NCI-H82 treated with DMSO at 0.1 percent for 48 hours (cell line): ENCODE measurements around the gene USP36.

ENCODE experiments used
- DNase-seq: peaks from one replicate; lab custom pipeline; 2025; ENCODE audit not compliant: unreplicated experiment; lab: John Stamatoyannopoulos, UW

Gene USP36

DNA sequence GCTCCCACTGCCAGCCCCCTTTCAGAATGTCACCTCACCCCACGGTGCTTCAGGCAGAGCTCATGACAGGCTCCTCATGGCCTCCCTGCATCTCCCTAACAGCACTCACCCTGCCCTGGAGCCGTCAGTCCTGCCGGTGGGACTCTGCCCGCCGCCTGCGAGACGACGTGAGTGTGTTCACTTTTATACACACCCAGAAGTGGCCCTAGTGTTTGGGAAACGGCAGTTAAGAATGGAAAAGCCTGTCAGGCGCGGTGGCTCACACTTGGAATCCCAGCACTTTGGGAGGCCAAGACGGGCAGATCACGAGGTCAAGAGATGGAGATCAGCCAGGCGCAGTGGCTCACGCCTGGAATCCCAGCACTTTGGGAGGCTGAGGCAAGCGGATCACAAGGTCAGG lies 46.2 kb downstream of the USP36 start:
- DNase-seq: no peak

DNA sequence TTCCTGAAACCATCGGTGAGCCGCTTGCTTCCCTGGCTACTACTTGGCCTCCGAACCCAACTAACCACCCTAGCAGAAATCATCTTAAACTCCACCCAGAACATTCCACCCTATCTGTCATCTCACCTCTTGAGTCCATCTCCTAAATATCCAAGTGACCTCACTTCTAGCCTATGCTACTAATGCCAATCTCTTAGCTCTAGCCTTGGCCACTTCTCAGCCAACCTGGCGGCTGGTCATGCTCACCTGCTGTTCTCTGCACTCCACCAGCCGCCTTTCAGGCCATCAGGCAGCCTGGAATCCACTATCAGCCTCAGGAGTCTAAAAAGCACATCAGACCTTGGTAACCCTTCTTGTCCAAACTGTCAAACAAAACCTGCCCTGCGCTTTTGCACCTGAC lies 46.6 kb downstream of the USP36 start:
- DNase-seq: no peak

DNA sequence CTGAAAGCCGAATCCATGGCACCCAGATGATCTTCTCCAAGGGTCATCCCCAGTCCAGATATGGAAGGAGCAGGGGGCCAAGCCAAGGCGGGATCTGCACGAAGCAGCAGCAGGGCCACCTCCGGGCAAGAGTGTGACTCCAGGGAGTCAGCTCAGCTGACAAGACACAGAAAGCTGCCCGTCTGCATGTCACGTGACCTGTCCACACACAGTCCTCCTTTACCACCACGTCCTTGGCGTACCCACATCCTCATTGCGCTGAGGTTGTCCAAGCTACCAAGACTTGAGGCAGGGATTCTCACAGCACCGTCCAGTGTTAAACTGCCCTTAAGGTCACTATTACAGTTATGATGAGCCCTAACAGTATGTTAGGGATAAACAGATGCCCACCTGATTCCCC lies 47.2 kb downstream of the USP36 start:
- DNase-seq: no peak

DNA sequence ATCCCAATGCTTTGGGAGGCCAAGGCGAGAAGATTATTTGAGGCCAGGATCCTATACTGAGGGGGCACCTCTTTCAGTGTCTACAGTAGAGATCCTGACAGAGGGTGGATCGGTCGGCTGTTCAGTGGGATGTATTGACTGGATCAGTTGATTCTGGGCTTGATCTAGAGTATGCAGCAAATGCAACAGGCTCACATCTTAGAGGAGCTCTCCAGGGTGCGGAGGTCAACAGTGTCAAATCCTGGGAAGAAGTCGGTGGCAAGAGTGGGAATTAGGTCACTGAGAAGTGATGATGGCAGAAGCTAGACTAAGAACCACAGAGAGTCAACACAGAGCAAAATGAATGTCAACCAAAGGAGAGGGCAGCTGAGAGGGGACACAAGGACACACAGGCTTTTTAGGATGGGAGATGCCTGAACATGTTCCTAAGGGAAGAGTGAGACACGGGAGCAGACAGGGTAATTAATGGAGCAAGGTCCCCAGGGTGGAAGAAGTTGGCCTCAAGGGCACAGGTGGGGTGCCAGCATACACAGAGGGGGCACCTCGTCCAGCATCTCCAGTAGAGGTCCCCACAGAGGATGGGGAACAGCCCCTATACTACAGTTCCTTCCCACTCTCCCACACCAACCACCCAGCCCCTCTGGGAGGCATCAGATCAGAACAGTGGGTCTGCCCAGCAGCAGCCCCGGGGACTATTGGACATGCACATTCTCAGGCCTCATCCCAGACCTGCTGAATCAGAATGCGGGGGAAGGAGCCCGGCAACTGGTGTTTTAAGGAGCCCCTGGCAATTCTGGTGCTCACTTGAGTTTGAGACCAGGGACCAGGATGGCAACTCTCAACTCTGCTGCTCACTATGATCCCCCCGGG lies 48.5 kb downstream of the USP36 start:
- DNase-seq: no peak

DNA sequence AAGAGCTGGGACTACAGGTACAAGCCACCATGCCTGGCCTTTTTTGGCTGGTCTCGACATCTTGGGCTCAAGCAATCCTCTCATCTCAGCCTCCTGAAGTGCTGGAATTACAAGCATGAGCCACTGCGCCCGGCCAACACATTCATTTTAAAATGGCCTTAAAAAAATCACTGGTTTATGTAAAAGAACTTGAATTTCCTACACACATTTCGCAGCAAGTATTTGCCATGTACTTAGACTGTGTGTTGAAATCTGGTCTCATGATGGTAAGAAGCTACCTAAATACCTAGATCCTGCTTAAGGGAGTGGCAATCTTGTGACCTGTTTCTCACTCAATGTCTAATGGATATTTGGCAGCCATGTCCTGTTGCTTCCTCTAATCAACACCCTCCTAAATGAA lies 50.1 kb downstream of the USP36 start:
- no peak for DNase-seq

DNA sequence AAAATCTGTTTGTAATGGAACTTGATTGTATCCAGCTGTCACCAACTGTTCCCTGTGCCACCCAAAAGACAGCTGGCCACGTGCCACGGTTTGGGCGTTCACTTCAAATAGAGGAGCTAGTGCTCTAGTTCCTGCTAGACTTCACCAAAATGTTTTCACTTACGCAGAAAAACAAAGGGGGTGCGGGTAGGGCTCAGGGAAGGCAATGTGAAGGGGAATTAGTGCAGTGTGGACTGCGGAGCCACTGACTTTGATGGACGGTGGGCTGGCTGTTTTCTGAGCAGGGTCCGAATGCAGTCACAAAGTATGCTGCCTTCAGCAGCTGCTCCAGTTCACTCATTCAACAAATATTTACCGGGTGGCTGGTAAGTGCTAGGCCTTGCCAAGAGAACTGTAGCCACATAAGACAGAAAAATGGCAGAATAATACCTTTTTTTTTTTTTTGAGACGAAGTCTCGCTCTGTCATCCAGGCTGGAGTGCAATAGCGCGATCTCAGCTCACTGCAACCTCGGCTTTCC lies 50.9 kb downstream of the USP36 start:
- no peak for DNase-seq

DNA sequence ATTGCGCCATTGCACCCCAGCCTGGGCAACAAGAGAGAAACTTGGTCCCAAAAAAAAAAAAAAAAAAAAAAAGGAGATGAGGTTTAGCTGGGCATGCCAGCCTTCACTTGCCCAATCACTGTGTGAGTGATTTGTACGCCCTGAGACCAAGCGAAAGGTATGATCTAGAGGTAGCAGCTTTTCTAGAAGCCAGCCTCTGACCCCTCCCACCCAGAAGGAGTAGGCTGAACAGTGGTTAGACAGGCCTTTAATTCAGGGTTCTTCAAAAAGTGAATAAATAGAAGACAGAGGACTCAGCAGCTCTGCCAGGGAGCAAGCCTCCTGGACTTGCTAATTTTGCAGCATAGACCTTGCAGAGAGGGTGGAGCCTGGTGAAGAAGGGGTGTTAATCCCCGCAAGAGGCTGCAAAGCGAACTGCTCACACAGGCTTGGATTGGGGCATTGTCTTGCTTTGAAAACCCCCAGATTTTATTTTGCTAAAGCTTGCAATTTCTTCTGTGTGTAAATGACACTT lies 51.4 kb downstream of the USP36 start:
- DNase-seq: no peak

DNA sequence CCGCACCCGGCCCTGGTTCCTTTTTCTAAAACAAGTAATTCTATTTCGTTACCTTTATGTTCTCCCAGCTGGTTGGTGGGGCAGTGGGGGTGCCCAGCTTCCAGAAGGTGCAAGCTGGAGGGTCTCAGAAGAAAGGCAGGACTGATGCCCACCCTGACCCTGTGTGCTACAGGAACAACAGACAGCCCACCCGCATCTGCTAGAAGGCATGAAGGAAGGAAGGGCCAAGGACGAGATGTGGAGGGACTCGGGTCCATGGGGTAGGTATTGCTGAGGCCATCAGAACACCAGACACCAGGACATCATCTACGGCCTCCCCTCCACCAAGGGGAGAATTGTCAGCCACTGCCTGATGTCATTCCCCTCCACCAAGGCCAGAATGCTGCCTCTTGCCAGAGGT lies 52.2 kb downstream of the USP36 start:
- no peak for DNase-seq

DNA sequence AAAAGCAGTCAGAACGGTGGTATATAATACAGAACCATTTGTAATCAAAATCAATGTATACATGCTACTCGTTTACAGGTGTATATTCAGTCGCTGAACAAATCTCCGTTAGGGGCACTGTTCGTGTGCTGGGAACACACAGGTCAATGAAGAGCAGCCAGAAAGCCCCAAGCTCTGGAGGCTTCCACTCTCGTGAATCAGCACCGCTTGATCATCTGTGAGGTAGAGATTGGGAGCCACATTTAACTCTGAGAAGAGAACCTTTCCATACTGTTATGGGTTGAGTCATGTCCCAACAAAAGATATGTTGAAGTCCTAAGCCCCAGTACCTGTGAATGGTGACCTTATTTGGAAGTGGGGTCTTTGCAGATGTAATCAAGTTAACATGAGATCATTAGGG lies 53.2 kb downstream of the USP36 start:
- no peak for DNase-seq

DNA sequence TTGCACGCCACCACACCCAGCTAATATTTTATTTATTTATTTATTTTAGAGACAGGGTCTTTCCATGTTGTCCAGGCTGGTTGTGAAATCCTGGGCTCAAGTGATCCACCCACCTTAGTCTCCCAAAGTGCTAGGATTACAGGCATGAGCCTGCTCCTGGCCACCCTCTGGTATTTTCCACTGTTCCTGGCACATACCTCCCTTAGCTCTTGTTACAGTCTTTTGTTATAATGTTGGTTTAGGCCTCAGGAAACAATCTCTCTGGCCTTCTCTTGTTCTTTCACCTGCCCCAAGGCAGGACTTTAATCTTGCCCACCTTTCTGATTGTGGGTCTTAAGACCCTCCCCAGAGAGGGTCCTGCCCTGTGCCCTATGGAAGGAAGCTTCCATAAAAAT lies 55.0 kb downstream of the USP36 start:
- no peak for DNase-seq

DNA sequence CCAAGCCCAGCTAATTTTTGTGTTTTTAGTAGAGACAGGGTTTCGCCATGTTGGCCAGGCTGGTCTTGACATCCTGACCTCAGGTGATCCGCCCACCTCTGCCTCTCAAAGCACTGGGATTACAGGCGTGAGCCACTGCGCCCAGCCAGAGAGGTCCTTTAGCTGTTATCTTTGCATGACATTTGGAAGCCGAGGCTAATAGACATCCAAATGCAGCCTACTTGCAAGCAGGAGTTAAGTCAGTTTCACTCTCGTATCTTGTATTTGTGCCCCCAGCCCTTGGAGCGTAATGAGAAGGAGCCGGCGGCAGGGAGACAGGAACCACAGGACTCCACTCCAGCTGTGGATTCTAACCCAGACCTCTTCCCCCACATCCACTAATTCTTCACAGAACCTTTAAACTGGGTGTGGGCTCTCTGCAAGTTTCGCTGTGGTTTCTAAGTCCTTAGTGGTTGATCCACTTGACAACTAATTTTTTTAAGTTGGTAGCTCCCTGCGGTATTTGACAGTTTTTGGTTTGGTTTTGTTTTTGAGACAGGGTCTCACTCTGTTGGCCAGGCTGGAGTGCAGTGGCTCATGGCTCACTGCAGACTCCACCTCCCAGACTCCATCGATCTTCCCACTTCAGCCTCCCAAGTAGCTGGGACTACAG lies 55.5 kb downstream of the USP36 start:
- DNase-seq: no peak

DNA sequence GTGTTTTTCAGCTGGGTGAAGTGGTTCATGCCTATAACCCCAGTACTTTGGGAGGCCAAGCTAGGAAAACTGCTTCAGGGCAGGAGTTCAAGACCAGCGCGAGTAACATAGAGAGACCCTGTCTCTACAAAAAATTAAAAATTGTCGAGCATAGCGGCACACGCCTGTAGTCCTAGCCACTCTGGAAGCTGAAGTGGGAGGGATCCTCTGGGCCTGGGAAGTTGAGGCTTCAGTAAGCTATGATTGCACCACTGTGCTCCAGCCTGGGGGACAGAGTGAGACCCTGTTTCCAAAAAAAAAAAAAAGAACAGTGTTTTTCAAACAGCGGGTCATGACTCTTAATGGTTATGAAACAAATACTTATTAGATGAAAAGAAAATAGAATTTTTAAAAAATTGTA lies 56.3 kb downstream of the USP36 start:
- no peak for DNase-seq

DNA sequence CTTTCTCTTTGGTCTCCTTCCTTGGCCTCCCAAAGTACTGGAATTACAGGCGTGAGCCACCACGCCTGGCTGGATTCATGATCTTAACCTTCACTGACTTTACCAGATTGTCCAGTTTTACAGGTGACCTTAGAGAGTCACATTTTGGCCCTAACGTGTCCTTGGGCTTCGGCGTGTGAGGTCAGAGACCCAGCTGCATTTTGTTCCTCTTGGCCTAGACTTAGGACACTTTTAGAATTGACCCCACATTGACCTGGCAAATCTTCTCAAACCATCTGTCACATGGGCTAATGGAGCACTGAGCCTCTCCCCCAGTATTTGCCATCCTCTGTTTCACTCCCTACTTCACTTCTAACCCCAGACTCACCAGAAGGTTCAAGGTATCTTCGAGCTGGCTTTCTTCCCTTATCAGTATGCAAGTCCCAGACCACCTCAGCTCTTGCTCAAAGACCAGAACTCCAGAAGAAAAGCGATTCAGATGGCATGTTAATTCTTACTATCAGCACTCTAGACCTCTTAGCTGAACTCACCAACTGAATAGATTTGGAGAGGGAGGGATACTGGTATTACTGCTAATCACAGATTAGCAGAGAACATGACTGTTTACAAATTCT lies 56.8 kb downstream of the USP36 start:
- DNase-seq: peak; percentile 95

DNA sequence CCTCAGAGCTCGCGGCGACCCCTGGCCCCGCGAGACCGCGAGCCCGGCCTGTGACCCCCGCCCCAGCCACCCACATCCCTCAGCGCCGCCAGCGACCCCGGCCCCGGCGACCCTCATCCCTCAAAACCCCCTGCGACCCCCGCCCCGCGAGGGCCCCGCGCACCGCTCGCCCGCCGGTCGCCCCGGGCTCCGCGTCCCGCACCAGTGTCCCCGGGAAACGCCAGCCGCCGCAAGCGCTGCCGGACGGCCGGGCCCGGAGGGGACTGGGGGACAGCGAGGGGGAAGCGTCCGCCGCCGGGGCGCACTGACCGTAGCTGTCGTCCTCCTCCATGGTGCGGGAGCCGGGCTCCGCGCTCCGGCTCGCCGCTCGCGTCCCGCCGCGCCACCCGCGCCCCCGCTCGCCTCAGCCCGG lies 58.7 kb downstream of the USP36 start, which contains the start of gene CYTH1:
CYTH1 (minus strand) TSS at position 381 of the 412 bp plus-strand sequence; CDS start at position 331, 50 bp downstream.
- DNase-seq: no peak

DNA sequence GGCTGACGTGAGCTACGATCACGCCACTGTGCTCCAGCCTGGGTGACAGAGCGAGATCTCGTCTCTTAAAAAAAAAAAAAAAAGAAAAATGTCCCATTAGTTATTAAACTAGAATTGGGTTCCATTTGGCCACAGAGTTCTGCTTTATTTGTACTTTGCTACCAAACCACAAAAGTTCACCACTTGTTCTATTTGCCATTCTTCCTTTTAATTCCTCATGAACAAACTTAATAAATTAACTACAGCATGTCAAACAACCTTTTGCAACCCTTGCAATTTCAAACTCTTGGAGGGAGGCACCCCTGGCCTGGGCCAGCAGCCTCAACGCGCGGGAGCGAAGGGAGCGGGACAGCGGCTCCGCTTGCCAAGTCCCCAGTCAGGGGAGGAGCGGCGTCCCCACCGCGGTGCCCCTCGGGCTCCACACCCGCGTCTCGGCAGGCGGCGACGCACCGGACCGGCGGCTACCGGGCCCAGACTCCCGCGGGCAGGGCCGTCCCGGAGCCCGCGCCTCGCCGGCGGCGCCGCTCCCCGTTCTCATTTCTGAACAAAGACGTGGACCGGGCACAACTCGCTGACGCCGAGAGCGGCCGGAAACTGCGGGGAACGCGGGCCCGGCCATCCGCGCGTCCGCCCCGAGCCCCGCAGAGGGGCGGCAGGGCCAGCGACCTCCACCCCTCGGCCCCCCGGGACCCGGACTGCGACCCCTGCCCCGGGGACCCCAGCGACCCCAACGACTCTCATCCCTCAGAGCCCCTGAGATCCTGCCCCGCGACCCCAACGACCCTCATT lies 59.3 kb downstream of the USP36 start:
- DNase-seq: no peak

DNA sequence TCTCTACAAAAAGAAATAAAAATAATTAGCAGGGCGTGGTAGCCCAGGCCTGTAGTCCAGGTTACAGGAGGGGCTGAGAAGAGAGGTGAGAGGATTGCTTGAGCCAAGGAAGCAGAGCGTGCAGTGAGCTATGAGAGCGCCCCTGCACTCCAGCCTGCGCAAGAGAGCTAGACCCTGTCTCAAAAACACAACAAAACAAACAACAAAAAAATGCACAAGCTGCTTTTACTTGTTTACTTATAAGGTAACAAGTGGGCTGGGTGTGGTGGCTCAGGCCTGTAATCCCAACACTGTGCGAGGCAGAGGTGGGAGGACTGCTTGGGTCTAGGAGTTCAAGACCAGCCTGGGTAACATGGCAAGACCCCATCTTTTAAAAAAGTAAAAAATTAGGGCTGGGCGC lies 60.3 kb downstream of the USP36 start:
- DNase-seq: no peak

DNA sequence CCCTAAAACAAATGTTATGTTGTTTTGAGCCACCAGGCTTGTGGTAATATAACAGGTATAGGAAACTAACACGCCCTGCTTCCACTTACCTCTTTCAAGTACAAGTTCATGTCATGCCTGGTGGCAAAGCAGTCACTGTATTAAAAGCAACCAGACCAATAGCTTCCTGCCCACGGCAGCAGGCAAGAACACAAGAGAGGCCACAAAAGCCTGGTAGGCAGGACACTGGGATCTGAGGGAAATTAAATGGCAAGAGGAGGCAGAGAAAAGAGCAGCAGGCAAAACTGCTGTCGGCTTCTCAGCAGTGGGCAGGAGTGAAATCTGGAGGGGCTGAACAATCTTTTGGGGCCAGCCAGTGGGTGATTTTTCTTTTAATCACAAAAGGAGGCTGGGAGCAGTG lies 60.8 kb downstream of the USP36 start:
- no peak for DNase-seq

DNA sequence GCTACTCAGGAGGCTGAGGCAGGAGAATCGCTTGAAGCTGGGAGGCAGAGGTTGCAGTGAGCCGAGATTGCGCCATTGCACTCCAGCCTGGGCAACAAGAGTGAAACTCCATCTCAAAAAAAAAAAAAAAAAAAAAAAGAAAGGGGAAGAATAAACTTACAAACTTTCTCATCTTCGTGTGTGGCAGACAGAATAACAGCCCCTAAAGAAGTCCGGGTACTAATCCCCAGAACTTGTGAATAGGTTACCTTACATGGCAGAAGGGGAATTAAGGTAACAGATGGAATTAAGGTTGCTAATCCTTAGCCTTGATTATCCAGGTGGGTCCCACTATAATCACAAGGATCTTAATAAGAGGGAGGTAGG lies 61.3 kb downstream of the USP36 start:
- DNase-seq: peak; percentile 58

DNA sequence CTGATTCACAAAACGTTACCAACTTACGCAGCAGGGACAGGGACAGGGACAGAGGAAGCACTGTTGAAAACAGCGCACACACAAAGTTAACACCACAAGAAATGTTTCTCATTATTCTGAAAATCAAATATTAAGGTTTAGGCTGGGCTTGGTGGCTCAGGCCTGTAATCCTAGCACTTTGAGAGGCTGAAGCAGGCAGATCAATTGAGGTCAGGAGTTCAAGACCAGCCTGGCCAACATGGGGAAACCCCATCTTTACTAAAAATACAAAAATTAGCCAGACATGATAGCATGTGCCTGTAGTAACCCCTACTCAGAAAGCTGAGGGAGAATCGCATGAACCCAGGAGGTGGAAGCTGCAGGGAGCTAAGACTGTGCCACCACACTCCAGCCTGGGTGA lies 62.7 kb downstream of the USP36 start:
- no peak for DNase-seq

DNA sequence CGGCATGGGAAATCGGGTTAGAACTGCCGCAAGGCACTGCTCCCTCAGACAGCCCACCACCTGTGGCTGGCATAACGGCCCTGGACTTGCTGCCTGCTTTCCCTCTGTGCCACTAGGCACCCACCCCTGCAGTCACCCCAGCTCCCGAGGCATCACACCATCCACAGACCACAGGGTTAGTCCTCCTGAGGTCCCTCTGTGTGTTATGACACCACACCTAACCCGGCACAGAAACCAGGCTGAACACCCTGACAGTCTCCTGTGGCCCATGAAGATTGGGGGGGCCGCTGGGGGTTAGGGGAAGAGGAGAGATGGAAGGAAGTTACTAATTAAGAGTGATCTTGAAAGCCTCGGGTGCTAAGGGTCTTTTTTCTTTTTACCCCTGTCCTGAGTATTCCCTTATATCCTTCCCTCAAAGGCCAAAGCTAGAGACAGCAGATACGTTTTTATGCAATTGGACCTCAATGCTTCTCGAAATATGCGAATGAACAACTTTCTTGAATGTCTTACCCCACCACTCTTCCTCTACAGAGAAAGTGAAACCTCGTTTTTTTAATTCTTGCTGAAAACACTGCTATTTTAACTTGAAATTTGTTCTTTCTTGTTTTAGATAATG lies 65.5 kb downstream of the USP36 start:
- DNase-seq: no peak

DNA sequence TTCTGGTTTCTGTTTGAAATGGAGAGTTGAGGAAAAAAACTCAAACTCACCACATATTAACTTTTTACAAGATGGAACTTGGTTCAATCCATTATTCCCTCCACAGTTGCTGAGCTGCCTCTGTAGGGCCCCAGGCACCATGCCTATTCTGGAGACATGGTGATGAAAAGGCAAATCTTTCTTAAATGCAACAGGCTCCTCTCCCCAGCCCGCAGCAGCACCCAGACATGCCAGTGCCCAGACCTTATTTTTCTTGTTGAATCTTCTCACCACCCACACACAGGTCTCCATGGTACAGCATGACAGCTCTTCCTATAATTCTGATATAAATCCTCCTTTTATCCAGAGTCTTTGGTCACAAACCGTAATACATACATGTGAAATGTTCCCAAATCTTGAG lies 66.2 kb downstream of the USP36 start:
- no peak for DNase-seq
